Suppressor macrophage (primary cell): ENCODE measurements around the gene HYAL2.

Experiments used
- DNase-seq, 4 experiments: peaks; one replicate each; pipeline ENCODE4 v3.0.0-alpha.2; 2020 to 2022

HYAL2 gene

DNA sequence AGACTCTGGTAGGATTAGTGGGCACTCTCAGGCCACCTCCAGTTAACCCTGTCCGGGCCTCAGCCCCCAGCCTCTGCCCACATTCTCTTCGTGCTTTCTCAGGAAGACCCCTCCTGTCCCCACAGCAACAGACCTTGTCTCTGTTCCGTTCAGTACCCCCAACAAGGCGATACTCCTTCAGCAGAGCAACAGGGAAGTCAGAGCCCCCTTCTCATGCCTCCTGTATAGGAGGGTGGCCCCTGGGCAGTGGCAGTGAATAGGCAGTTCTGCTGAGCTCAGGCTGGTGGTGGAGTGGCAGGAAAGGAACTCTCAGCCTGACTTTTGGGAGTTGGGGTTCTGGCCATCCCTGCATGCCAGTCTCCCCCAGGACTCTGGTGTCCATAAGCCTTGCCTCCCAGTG is 53.1 kb downstream of the HYAL2 start:
- no peak for DNase-seq

DNA sequence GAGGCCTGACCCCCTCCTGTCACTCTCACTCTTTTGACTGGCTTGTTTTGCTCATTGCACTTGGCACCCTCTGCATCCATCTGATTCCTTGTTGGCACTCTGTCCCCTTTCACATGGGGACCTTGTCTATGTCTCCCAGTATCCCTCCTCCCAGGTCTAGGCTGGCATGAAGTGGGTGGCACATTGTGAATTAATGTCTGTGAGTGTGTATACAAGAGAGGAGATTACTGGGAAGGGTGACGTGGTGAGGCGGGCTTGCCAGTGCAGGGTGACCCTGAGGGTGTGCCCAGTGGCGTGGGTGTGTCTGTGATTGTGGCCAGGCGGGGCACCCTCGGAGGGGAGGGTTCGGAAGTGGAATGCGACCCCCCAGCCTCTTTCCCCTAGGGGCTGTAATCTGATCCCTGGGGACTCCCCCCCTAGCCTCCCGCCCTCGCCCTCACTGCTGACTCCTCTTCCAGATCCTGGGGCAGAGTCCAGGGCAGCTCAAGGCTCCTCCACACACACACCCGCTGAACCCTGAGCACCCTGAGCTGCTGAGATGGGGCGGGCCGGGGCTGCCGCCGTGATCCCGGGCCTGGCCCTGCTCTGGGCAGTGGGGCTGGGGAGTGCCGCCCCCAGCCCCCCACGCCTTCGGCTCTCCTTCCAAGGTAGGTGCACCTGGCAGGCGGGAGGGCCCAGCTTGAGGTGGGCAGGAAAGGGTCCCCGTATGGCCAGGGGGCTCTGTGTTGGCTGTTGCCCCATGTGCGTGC is 53.7 kb downstream of the HYAL2 start, which contains the start of gene SEMA3B:
TSS of gene SEMA3B (plus strand) at position 445 of the 749 bp plus-strand sequence. CDS start at position 539, 94 bp downstream.
- no peak for DNase-seq

GRCh38 chr3:50268276-50268675 is 54.3 kb downstream of the HYAL2 start:
- DNase-seq: no peak
